Central memory CD8-positive, alpha-beta T cell (primary cell): Measurements from ENCODE around the gene CACNA1I.

Source experiments
- ATAC-seq: fragments of 150-1000 bp; cut with Tn5 transposase; replicated peaks from 2 replicates; pipeline ENCODE4 v1.10.0; 2022; ENCODE audit warnings: mild to moderate bottlenecking, moderate FRiP score, moderate number of reproducible peaks; ENCODE audit not compliant: poor library complexity, severe bottlenecking; ENCODE audit errors: extremely low read depth
- DNase-seq, 2 donors: peaks; one replicate each; pipeline ENCODE4 v3.0.0; 2021; ENCODE audit warnings: low spot score in 2 of 2
- H3K27ac Mint-ChIP-seq: one replicate; pipeline ENCODE4 v1.8.0; 2022; ENCODE audit warnings: low read depth, mild to moderate bottlenecking, moderate library complexity, mixed read lengths
- H3K27me3 Mint-ChIP-seq: one replicate; pipeline ENCODE4 v1.8.0; 2022; ENCODE audit warnings: mixed read lengths
- H3K36me3 Mint-ChIP-seq: one replicate; pipeline ENCODE4 v1.8.0; 2022; ENCODE audit warnings: mild to moderate bottlenecking, moderate library complexity, mixed read lengths; ENCODE audit not compliant: insufficient read depth
- H3K4me1 Mint-ChIP-seq: one replicate; pipeline ENCODE4 v1.8.0; 2022; ENCODE audit warnings: mixed read lengths
- H3K4me3 Mint-ChIP-seq: one replicate; pipeline ENCODE4 v1.8.0; 2022; ENCODE audit warnings: mild to moderate bottlenecking, moderate library complexity, mixed read lengths
- H3K9me3 Mint-ChIP-seq: one replicate; pipeline ENCODE4 v1.8.0; 2022; ENCODE audit warnings: mixed read lengths

CACNA1I gene

DNA sequence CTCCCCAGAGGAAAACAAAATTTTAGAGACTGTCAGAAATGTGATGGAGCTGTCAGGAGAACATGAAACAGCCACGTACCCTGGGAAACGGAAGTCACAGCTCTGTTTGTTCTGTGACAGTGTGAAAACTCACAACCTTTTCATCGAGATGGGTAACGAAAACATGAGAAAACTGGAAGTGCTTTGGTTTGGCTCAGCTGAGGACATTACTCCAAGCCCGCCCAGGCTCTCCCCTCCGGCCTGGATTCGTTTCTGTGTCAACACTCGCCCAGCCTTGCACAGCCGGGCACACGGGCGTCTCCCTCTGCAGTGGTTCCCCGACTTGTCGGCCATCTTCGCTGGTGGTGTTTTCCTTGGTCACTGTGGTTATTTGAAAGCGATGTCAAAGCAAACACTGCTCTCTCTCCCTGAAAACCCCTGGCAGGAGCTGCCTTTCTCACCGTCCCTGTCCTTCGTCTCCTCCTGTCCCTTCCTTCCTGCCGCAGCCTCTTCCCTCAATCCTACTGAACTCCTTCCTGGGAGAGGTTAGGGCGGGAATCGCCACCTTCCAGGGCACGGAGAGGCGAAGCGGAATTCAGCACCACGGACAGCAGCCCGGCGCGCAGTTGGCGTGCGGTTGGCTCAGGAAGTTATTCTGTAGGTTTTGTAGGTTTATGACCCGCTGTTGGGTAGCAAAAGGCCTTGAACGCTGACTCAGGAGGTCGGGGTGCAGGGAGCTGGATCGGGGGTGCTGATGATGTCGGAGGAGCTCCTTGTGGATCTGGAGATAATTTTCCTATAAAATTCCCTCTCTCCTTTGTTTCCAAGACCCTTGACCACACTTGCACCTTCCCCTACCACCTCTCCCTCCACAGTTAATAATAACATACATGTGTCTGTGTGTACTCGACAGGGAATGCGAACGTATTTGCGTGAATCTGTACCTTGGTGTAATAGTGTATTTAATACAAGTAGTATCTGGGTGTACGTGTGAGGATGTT is 24.9 kb upstream of the CACNA1I start:
- no peaks in the 10 kb centered on the region for H3K27me3 Mint-ChIP-seq
- peak overlapping the region; percentile 44 for H3K27ac Mint-ChIP-seq
- peaks cover 8% of the 10 kb centered on the region for H3K36me3 Mint-ChIP-seq
- H3K4me1 Mint-ChIP-seq, result peaks cover 38% of the 10 kb centered on the region
- DNase-seq, result peak; percentile 58 to 61
- peak overlapping the region; percentile 83 for H3K4me3 Mint-ChIP-seq
- ATAC-seq, result peak; percentile 87
- H3K9me3 Mint-ChIP-seq, result no peaks in the 10 kb centered on the region

DNA sequence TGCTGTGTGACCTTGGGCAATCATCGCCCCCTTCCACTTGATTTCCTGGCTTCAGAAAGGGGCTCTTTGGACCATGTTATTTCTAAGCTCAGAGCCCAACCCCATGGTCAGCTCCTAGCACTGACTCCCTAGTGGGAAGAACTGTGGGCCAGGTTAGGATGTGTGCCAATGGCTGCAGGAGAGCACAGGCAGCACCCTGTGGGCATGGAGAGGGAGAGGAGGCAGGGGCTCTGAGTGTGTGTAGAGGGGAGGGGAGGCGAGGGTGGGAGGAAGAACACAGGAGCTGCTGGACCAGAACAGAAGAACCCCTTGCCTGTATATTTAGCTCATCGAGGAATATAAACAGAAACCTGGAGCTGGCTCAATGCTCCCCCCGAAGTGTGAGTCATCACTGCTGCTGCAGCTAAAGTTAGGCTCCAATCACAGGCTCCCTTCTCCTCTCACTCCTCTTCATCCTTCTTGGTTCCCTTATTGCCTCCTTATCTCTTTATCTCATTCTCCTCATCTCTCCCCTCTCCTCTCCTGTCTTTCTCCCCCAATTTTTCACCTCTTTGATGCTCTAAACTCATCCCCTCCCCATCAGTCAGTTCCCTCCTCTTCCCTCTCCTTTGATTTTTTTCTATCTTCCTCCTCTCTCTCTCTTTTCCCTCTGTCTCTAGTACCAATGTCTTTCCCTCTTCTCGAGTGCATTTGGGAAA is 23.5 kb upstream of the CACNA1I start:
- Mint-ChIP-seq H3K36me3 (peaks cover 8% of the 10 kb centered on the region), H3K27ac (no peak overlapping the region), H3K9me3 (no peaks in the 10 kb centered on the region), H3K27me3 (no peaks in the 10 kb centered on the region), H3K4me3 (peak overlapping the region; percentile 83), H3K4me1 (peaks cover 38% of the 10 kb centered on the region)
- no peak for ATAC-seq
- no peak for DNase-seq

DNA sequence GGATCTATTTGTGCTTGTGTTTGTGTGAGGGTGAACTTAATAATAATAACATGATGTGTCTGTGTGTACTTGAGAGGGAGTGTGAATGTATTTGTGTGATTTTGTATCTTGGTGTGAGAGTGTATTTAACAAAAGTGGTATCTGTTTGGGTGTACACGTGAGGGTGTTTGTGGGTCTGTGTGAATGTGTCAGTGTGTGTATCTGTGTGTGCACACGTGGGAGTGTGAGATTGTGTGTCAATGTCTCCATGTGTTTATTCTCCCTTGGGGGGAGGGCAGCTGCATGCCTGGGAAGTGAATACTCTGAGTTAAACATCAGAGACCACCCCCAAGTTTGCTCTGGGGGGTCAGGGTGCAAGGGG is 23.0 kb upstream of the CACNA1I start:
- Mint-ChIP-seq H3K9me3 (no peaks in the 10 kb centered on the region), H3K27me3 (peaks cover 2% of the 10 kb centered on the region), H3K36me3 (peaks cover 8% of the 10 kb centered on the region), H3K27ac (no peak overlapping the region), H3K4me1 (peaks cover 38% of the 10 kb centered on the region), H3K4me3 (peak overlapping the region; percentile 3)
- ATAC-seq (no peak), DNase-seq (no peak)

DNA sequence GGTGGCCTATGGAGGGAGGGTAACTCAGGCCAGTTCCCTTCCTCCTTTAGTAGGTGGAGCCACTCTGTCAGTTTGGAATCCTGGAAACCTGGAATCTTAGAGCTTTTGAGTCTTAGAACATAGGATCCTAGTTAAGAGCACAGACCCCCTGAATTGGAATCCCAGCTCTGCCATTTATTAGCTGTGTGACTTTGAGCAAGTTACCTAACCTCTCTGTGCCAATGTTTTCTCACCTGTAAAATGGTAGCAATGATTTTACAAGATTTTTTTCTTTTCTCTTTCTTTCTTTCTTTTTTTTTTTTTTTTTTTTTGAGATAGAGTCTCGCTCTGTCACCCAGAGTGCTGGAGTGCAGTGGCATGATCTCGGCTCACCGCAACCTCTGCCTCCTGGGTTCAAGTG is 17.1 kb upstream of the CACNA1I start:
- Mint-ChIP-seq H3K4me3 (no peak overlapping the region), H3K27me3 (peaks cover 34% of the 10 kb centered on the region), H3K36me3 (peaks cover 2% of the 10 kb centered on the region), H3K9me3 (no peaks in the 10 kb centered on the region), H3K27ac (no peak overlapping the region), H3K4me1 (peaks cover 7% of the 10 kb centered on the region)
- no peak for ATAC-seq
- DNase-seq, result no peak

DNA sequence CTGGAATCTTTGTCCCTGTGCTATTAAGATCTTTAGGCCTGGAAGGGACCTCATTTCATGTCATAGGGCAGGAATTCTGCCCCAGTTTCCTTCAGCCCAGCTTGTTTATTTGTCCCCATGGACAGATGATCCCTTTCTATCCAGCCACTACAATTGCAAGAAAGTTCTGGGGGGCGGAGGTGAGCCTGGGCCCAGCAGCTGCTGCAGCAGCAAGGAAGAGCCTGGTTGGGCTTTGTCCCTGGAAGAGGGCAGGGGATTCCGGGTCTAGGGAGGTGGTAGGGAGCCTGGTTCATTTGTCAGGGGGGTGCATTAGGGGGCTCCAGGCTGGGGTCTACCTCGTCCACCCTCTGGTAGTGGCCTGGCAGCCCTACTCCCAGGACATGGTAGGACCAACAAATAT is 16.4 kb upstream of the CACNA1I start:
- Mint-ChIP-seq H3K36me3 (peaks cover 2% of the 10 kb centered on the region), H3K4me1 (peaks cover 7% of the 10 kb centered on the region), H3K9me3 (no peaks in the 10 kb centered on the region), H3K4me3 (no peak overlapping the region), H3K27me3 (peaks cover 34% of the 10 kb centered on the region), H3K27ac (no peak overlapping the region)
- ATAC-seq (no peak), DNase-seq (no peak)

DNA sequence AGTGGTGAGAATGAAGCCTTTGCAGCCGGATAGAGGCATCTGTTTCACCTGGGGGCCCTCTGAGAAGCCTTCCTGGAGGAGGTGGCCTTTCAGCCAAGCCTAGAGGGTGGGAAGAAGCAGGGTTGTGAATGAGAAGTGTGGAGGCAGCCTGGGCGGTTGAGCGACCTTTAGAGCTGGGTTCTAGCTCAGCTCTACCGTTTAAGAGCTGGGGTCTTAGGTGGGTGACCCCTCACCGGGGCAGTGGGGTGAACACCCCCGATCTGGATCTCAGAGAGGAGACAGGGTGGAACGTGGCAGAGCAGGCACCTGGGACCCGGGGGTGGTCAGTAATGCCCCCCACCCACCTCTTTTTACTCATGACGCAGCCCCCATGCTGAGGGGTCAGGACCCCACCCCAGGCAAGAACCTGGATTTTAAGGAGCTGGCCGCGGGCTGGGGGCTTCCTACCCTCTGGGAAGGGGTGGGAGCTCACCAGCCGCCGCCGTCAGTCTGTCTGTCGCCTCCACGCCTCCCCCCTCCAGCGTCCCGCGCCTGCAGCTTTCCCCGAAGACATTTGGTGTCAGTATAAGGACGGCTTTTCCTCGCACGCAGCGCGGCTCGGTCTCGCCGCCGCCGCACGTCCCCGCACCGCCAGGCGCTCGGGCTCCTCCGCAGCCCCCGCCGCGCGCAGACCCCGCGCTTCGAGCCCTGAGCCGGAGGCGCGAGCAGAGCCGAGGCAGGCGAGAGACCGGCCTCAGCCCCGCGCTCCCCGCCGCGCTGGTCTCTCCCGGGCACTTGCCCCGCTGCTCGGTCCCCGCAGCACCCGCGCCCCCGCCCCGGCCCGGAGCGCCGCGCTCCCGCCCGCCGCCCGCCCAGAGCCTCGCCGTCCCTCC is 13.3 kb upstream of the CACNA1I start:
- Mint-ChIP-seq H3K4me3 (peak overlapping the region; percentile 68), H3K9me3 (no peaks in the 10 kb centered on the region), H3K27ac (peak overlapping the region; percentile 57), H3K36me3 (peaks cover 2% of the 10 kb centered on the region), H3K27me3 (peaks cover 34% of the 10 kb centered on the region), H3K4me1 (peaks cover 7% of the 10 kb centered on the region)
- ATAC-seq (peak; percentile 60), DNase-seq (no peak)

DNA sequence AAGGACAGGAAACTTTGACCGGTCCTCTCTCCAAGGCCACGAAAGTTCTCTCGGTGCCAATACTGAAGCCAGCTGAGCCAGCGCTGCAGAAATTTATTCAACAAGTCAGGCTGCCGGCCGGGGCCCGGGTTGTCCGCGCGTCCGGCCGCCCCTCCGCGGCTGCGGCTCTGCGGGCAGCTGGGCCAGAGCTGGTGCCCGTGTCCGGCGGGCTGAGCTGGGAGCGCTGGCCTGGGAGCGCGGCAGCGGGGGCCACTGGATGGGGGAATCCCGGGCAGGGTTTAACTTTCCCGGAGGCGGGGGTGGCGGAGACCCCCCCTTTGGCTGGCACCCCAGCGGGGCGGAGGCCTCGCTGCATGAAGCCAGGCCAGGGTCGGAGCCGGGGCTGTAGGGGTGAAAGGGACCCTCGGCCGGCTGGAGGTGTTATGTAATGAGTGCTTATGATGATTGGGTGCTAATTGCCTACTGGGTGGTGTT is 12.3 kb upstream of the CACNA1I start:
- H3K36me3 Mint-ChIP-seq, result peaks cover 2% of the 10 kb centered on the region
- DNase-seq, result no peak
- no peaks in the 10 kb centered on the region for H3K9me3 Mint-ChIP-seq
- H3K27me3 Mint-ChIP-seq, result peaks cover 25% of the 10 kb centered on the region
- peak overlapping the region; percentile 62 for H3K4me3 Mint-ChIP-seq
- no peak overlapping the region for H3K27ac Mint-ChIP-seq
- no peak for ATAC-seq
- H3K4me1 Mint-ChIP-seq, result peaks cover 7% of the 10 kb centered on the region

DNA sequence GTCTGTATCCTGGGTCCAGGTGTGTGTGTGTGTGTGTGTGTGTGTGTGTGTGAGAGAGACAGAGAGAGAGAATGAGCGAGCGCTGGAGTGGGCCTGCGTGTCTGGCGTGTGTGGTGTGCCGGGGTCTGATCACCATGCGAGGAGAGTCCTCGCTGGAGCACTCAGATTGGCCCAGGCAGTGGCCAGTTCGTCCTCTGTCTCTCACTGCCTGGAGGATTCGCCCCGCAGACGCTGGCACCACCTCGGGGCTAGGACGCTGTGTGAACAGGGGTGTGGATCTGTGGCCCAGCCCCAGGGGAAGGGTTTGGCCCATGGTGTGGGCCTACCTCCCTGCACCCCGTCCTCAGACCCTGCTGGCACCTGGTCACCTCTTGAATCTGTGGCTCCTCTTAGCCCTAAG is 11.6 kb upstream of the CACNA1I start:
- peaks cover 23% of the 10 kb centered on the region for H3K27me3 Mint-ChIP-seq
- no peaks in the 10 kb centered on the region for H3K9me3 Mint-ChIP-seq
- no peak overlapping the region for H3K27ac Mint-ChIP-seq
- ATAC-seq, result no peak
- DNase-seq, result no peak
- peaks cover 7% of the 10 kb centered on the region for H3K4me1 Mint-ChIP-seq
- H3K4me3 Mint-ChIP-seq, result no peak overlapping the region
- peaks cover 2% of the 10 kb centered on the region for H3K36me3 Mint-ChIP-seq

DNA sequence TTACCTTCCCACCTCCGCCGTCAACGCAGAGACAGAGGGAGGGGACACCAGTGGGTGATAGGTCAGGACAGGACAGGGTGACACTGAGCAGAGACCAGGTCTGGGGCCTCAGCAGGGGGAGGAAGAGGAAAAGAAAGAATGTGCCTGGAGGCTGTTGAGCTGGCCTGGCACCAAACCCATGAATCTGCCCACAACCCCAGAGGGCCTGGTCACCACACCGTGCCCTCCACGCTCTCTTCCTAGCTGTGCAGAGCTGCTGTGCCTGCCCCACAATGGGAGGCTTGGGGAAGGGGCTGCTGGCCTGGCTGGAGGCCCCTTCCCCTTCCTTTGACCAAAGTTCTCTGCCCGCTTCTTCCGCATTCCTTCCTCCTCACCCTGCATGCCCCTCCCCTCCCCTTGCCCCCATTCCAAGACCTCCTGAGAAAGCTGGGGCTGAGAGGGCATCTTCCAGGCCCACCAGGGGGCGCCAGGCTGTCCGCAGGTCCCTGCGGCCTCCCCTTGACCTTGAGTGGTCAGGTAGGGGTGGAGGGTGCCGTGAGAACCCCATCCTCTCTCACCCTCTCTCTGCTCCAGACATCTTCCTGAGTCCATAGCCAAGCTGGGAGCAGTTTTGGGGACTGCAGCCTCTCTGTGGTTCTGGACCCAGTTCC is 11.0 kb upstream of the CACNA1I start:
- DNase-seq, result no peak
- Mint-ChIP-seq H3K4me3 (no peak overlapping the region), H3K36me3 (peaks cover 2% of the 10 kb centered on the region), H3K27me3 (peaks cover 23% of the 10 kb centered on the region), H3K9me3 (no peaks in the 10 kb centered on the region), H3K27ac (no peak overlapping the region), H3K4me1 (peaks cover 7% of the 10 kb centered on the region)
- no peak for ATAC-seq

DNA sequence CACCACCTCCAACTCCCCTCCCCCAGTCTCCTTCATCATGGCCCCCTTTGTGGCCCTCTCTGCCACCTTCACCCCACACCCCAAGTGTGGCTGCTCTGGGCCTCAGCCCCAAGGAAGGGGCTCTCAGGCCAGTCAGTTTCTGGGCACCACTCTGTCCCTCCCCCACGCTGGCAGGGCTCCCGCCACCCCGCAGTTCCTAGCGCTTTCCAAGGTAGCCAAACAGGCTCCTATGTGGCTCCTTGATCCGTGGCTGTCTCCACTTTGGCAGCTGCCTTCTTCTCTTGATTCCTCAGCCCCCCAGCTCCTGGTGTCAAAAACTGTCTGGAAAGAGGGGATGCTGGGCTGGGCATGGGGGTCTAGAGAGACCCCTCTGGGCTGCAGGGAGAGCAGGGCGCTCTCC is 10.4 kb upstream of the CACNA1I start:
- Mint-ChIP-seq H3K9me3 (peaks cover under 1% of the 10 kb centered on the region), H3K4me1 (peaks cover 7% of the 10 kb centered on the region), H3K27ac (no peak overlapping the region), H3K4me3 (no peak overlapping the region), H3K27me3 (peaks cover 22% of the 10 kb centered on the region), H3K36me3 (peaks cover 2% of the 10 kb centered on the region)
- ATAC-seq, result no peak
- DNase-seq, result no peak

DNA sequence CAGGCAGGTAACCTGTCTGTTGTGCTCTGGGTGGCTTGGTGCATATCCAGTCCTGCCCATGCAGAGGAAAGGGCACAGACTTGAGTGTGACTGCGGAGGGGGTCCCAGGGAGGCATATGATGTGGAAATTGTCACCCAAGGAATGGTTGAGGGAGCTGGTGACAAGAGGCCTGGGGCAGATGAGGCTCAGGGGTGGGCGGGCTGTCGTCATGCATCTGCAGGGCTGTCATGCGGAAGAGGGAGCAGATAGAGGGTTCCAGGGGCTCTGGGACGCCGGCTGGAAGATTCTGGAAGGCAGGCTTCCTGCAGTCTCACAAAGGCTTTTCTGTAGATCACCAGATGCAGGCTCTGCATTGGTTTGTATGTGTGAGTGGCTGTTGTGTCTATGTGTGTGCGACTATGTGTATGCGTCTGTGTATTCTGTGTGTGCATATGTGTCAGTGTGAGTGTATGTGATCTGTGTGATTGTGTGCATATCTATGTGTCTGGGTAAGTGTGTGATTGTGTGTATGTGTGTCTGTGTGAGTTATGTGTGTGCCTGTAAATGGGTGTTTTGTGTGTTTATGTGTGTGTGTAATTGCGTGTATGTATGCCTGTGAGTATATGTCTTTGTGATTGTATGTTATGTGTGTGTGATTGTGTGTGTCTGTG is 7.6 kb upstream of the CACNA1I start:
- Mint-ChIP-seq H3K4me3 (no peak overlapping the region), H3K9me3 (peaks cover 9% of the 10 kb centered on the region), H3K36me3 (peaks cover 4% of the 10 kb centered on the region), H3K4me1 (peaks cover 4% of the 10 kb centered on the region), H3K27me3 (no peaks in the 10 kb centered on the region), H3K27ac (no peak overlapping the region)
- DNase-seq (no peak), ATAC-seq (no peak)
